Prostate gland (tissue), 2 donors: Measurements from ENCODE around the gene ZNF581.

ENCODE experiments used
- CTCF ChIP-seq, 4 experiments: fragments of 200-600 bp in 2 of 4; fragments of 450-650 bp in 2 of 4; sonication (generic) in 2 of 4; IDR thresholded peaks; 1 replicate in 3 of 4; 2 replicates in 1 of 4; pipeline ENCODE4 v1.5.1; 2016 to 2019; ENCODE audit warnings: antibody characterized with exemption in 4 of 4, mild to moderate bottlenecking in 2 of 4, moderate library complexity in 2 of 4
- POLR2A ChIP-seq: fragments of 450-650 bp; IDR thresholded peaks from one replicate; pipeline ENCODE4 v1.6.1; 2016; ENCODE audit warnings: antibody characterized with exemption, mild to moderate bottlenecking
- POLR2AphosphoS5 ChIP-seq: sonication (generic); formaldehyde crosslinking; IDR thresholded peaks from one replicate; pipeline ENCODE4 v1.6.1; 2017; ENCODE audit warnings: antibody characterized with exemption

GRCh38 chr19:55668603-55669348 is 25.3 kb downstream of the ZNF581 start:
- TF ChIP-seq POLR2A (no peak), POLR2AphosphoS5 (no peak), CTCF (IDR thresholded peaks at IDR 0.05) (no peak)
